ENCODE results near the gene TMEM179B.

Gene TMEM179B

GRCh38 chr11:62791501-62792201 is 4.4 kb downstream of the TMEM179B start, which contains the start of gene TMEM223:
Gene TMEM223, minus strand, starts transcription at chr11:62792006. Its CDS starts 12 bp downstream, at chr11:62791994.
- Histone ChIP-seq H3K27ac (ENCODE audit: low read length) (peak within 1 kb of the TSS; percentile 51), H3K27me3 (ENCODE audit: low read depth, low read length) (no peaks in the 10 kb centered on the region)

GRCh38 chr11:62792202-62792575 is 5.0 kb downstream of the TMEM179B start:
- Histone ChIP-seq H3K27ac (ENCODE audit: low read length) (peak overlapping the region; percentile 49), H3K79me2 (ENCODE audit: low read length) (peaks cover 46% of the 10 kb centered on the region), H4K20me1 (ENCODE audit: insufficient read depth, low read length) (no peaks in the 10 kb centered on the region), H3K27me3 (ENCODE audit: low read depth, low read length) (no peaks in the 10 kb centered on the region), H3K36me3 (replicated peaks; ENCODE audit: low read depth, low read length) (peaks cover 65% of the 10 kb centered on the region), H3K4me1 (ENCODE audit: low read length) (peaks cover 23% of the 10 kb centered on the region), H2AFZ (ENCODE audit: low read depth, low read length) (no peak overlapping the region), H3K9me3 (ENCODE audit: insufficient read depth, low read length) (no peaks in the 10 kb centered on the region), H3K4me3 (ENCODE audit: low read length) (peak overlapping the region; percentile 95), H3K9ac (ENCODE audit: low read length) (peak overlapping the region; percentile 34), H3K4me2 (ENCODE audit: low read length) (peak overlapping the region; percentile 60)
- TF ChIP-seq EZH2phosphoT487 (IDR thresholded peaks at IDR 0.05; ENCODE audit: low read depth): no peak

More at GRCh38 chr11:62791501-62792201, 4.4 kb downstream of the TMEM179B start, which contains the start of gene TMEM223:
- Histone ChIP-seq H3K36me3 (replicated peaks; ENCODE audit: low read depth, low read length) (peaks cover 62% of the 10 kb centered on the region), H3K4me2 (ENCODE audit: low read length) (peak within 1 kb of the TSS; percentile 81), H2AFZ (ENCODE audit: low read depth, low read length) (no peak within 1 kb of the TSS), H3K4me1 (ENCODE audit: low read length) (peaks cover 23% of the 10 kb centered on the region), H3K9me3 (ENCODE audit: insufficient read depth, low read length) (no peaks in the 10 kb centered on the region), H3K4me3 (ENCODE audit: low read length) (peak within 1 kb of the TSS; percentile 95), H3K9ac (ENCODE audit: low read length) (peak within 1 kb of the TSS; percentile 89), H3K79me2 (ENCODE audit: low read length) (peaks cover 46% of the 10 kb centered on the region), H4K20me1 (ENCODE audit: insufficient read depth, low read length) (no peaks in the 10 kb centered on the region)
- no peak for TF ChIP-seq CTCF (IDR thresholded peaks at IDR 0.05; ENCODE audit: low read depth, low read length)
- TF ChIP-seq EZH2phosphoT487 (IDR thresholded peaks at IDR 0.05; ENCODE audit: low read depth): no peak

- Histone ChIP-seq H3K9me3 (ENCODE audit: insufficient read depth, low read length) (no peaks in the 10 kb centered on the region), H2AFZ (ENCODE audit: low read depth, low read length) (no peak overlapping the region), H3K4me1 (ENCODE audit: low read length) (peaks cover 17% of the 10 kb centered on the region), H3K4me2 (ENCODE audit: low read length) (no peak overlapping the region), H4K20me1 (ENCODE audit: insufficient read depth, low read length) (no peaks in the 10 kb centered on the region), H3K4me3 (ENCODE audit: low read length) (no peak overlapping the region), H3K27me3 (ENCODE audit: low read depth, low read length) (no peaks in the 10 kb centered on the region), H3K9ac (ENCODE audit: low read length) (no peak overlapping the region), H3K27ac (ENCODE audit: low read length) (no peak overlapping the region), H3K36me3 (replicated peaks; ENCODE audit: low read depth, low read length) (peaks cover 70% of the 10 kb centered on the region), H3K79me2 (ENCODE audit: low read length) (peaks cover 26% of the 10 kb centered on the region)
- TF ChIP-seq EZH2phosphoT487 (IDR thresholded peaks at IDR 0.05; ENCODE audit: low read depth): no peak
- no peak for TF ChIP-seq CTCF (IDR thresholded peaks at IDR 0.05; ENCODE audit: low read depth, low read length)
These were observed 7.1 kb downstream of the TMEM179B start for GRCh38 chr11:62794201-62794775.

- Histone ChIP-seq H3K9me3 (ENCODE audit: insufficient read depth, low read length) (no peaks in the 10 kb centered on the region), H3K9ac (ENCODE audit: low read length) (no peak overlapping the region), H3K27ac (ENCODE audit: low read length) (no peak overlapping the region), H3K79me2 (ENCODE audit: low read length) (peaks cover 6% of the 10 kb centered on the region), H3K27me3 (ENCODE audit: low read depth, low read length) (no peaks in the 10 kb centered on the region), H3K4me1 (ENCODE audit: low read length) (peaks cover 8% of the 10 kb centered on the region), H2AFZ (ENCODE audit: low read depth, low read length) (no peak overlapping the region), H3K4me2 (ENCODE audit: low read length) (no peak overlapping the region), H3K4me3 (ENCODE audit: low read length) (no peak overlapping the region), H4K20me1 (ENCODE audit: insufficient read depth, low read length) (no peaks in the 10 kb centered on the region; the same call in 1 of the 2 replicates), H3K36me3 (replicated peaks; ENCODE audit: low read depth, low read length) (peaks cover 69% of the 10 kb centered on the region)
- TF ChIP-seq EZH2phosphoT487 (IDR thresholded peaks at IDR 0.05; ENCODE audit: low read depth) (no peak), CTCF (IDR thresholded peaks at IDR 0.05; ENCODE audit: low read depth, low read length) (no peak)
These were observed 9.1 kb downstream of the TMEM179B start for GRCh38 chr11:62796281-62796680.

Data from OCI-LY3 (cell line).